Mesothelial cell of epicardium (in vitro differentiated cells): Measurements from ENCODE around the gene EOLA1. TPM values are rescaled to one million over a fixed set of nuclear protein-coding genes. Genes with fewer than 3 reads are reported as not detected.
"Not testable (repeated sequence)": the region's sequence is repeated elsewhere in the genome, so short reads cannot be mapped to it uniquely, and the experiment has no call there.

Experiments
- DNase-seq, 2 experiments: peaks; one replicate each; pipeline ENCODE4 v3.0.0; 2021; ENCODE audit warnings: low spot score in 2 of 2; ENCODE audit not compliant: unreplicated experiment in 2 of 2
- H3K27ac Mint-ChIP-seq: 2 replicates; pipeline ENCODE4 v1.8.0; 2021; ENCODE audit warnings: mixed read lengths
- H3K27me3 Mint-ChIP-seq: 2 replicates; pipeline ENCODE4 v1.8.0; 2021; ENCODE audit warnings: low read depth, mixed read lengths
- H3K36me3 Mint-ChIP-seq: 2 replicates; pipeline ENCODE4 v1.8.0; 2021; ENCODE audit warnings: mixed read lengths
- H3K4me1 Mint-ChIP-seq: 2 replicates; pipeline ENCODE4 v1.8.0; 2021; ENCODE audit warnings: mixed read lengths
- H3K4me3 Mint-ChIP-seq: 2 replicates; pipeline ENCODE4 v1.8.0; 2021; ENCODE audit warnings: mild to moderate bottlenecking, moderate library complexity, mixed read lengths
- H3K9me3 Mint-ChIP-seq: 2 replicates; pipeline ENCODE4 v1.8.0; 2021; ENCODE audit warnings: mixed read lengths
- CTCF ChIP-seq: fragments of 200-600 bp; sonication (generic); IDR thresholded peaks from one replicate; pipeline ENCODE4 v1.5.0; 2021; ENCODE audit warnings: antibody characterized with exemption; ENCODE audit not compliant: unreplicated experiment
- total RNA-seq: library from RNA; stranded (reverse); gene quantifications from 3 replicates; pipeline ENCODE4 v1.2.1, GENCODE V29; 2021

The EOLA1 gene
- total RNA-seq, 1 donor from 2014 or later, result 13.8 TPM

- TF ChIP-seq CTCF, result no peak
These were observed 23.5 kb upstream of the EOLA1 start for GRCh38 chrX:149517308-149517707.

GRCh38 chrX:149518236-149518635 lies 22.6 kb upstream of the EOLA1 start:
- H3K27me3 Mint-ChIP-seq, result peaks cover 2% of the 10 kb centered on the region
- H3K4me1 Mint-ChIP-seq, result peaks cover 7% of the 10 kb centered on the region
- no peak overlapping the region for H3K27ac Mint-ChIP-seq
- peaks cover 40% of the 10 kb centered on the region for H3K9me3 Mint-ChIP-seq
- no peak for DNase-seq
- H3K4me3 Mint-ChIP-seq, result no peak overlapping the region
- H3K36me3 Mint-ChIP-seq, result no peaks in the 10 kb centered on the region
- no peak for TF ChIP-seq CTCF

More at GRCh38 chrX:149517308-149517707, 23.5 kb upstream of the EOLA1 start:
- DNase-seq, result no peak
- Mint-ChIP-seq H3K9me3 (peaks cover 37% of the 10 kb centered on the region), H3K36me3 (no peaks in the 10 kb centered on the region), H3K4me3 (no peak overlapping the region), H3K4me1 (peaks cover 10% of the 10 kb centered on the region), H3K27ac (no peak overlapping the region), H3K27me3 (peaks cover 2% of the 10 kb centered on the region)

GRCh38 chrX:149520636-149521277 lies 20.1 kb upstream of the EOLA1 start:
- not testable (repeated sequence) for H3K27ac Mint-ChIP-seq, H3K27me3 Mint-ChIP-seq, H3K4me1 Mint-ChIP-seq, H3K36me3 Mint-ChIP-seq, DNase-seq, H3K4me3 Mint-ChIP-seq
- H3K9me3 Mint-ChIP-seq, result peaks cover 40% of the 10 kb centered on the region

DNA sequence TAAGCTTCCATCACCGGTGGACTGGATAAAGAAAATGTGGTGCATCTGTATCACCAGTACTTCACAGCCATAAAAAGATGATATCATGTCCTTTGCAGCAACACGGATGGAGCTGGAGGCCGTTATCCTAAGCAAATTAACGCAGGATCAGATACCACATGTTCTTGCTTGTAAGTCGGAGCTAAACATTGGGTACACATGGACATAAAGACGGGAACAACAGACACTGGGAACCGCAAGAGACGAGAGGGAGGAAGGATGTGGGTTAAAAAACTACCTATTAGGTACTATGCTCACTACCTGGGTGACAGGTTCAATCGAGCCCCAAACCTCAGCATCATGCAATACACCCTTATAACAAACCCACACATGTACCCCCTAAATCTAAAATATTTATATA lies 19.4 kb upstream of the EOLA1 start:
- no peak for TF ChIP-seq CTCF
- Mint-ChIP-seq H3K4me1 (peaks cover 7% of the 10 kb centered on the region), H3K36me3 (no peaks in the 10 kb centered on the region), H3K27me3 (peaks cover 2% of the 10 kb centered on the region), H3K27ac (no peak overlapping the region), H3K4me3 (no peak overlapping the region), H3K9me3 (peaks cover 40% of the 10 kb centered on the region)
- DNase-seq, result no peak

GRCh38 chrX:149522916-149523315 lies 17.9 kb upstream of the EOLA1 start:
- Mint-ChIP-seq H3K36me3 (peaks cover 1% of the 10 kb centered on the region), H3K27ac (no peak overlapping the region), H3K4me1 (peaks cover 7% of the 10 kb centered on the region), H3K4me3 (no peak overlapping the region), H3K9me3 (peaks cover 25% of the 10 kb centered on the region), H3K27me3 (peaks cover 2% of the 10 kb centered on the region)
- DNase-seq, result no peak
- TF ChIP-seq CTCF, result no peak

GRCh38 chrX:149525389-149525788 lies 15.4 kb upstream of the EOLA1 start:
- Mint-ChIP-seq H3K9me3 (peaks cover 11% of the 10 kb centered on the region), H3K27ac (peak overlapping the region; percentile 34)
- not testable (repeated sequence) for H3K27me3 Mint-ChIP-seq, DNase-seq, H3K4me1 Mint-ChIP-seq, H3K4me3 Mint-ChIP-seq, H3K36me3 Mint-ChIP-seq

- not testable (repeated sequence) for H3K27me3 Mint-ChIP-seq, H3K27ac Mint-ChIP-seq, H3K36me3 Mint-ChIP-seq, H3K4me3 Mint-ChIP-seq, DNase-seq, H3K4me1 Mint-ChIP-seq
- H3K9me3 Mint-ChIP-seq, result peaks cover 10% of the 10 kb centered on the region
These were observed 14.9 kb upstream of the EOLA1 start for GRCh38 chrX:149525903-149526302.

GRCh38 chrX:149526318-149527033 lies 14.3 kb upstream of the EOLA1 start:
- H3K27me3 Mint-ChIP-seq, DNase-seq, H3K27ac Mint-ChIP-seq, H3K4me1 Mint-ChIP-seq, H3K4me3 Mint-ChIP-seq, H3K36me3 Mint-ChIP-seq: not testable (repeated sequence)
- H3K9me3 Mint-ChIP-seq, result peaks cover 10% of the 10 kb centered on the region
